Raji (cell line): ENCODE results near the gene MTMR4.
A peak's percentile ranks its signal among the peaks of the same experiment; 100 is the strongest.

Source experiments
- POLR2A ChIP-seq: IDR thresholded peaks from 2 replicates; pipeline ENCODE4 v1.6.1; 2011; ENCODE audit warnings: low read depth, low read length, control low read depth; ENCODE audit not compliant: insufficient read depth

MTMR4 gene

GRCh38 chr17:58531122-58531521 is 16.7 kb upstream of the MTMR4 start:
- no peak for TF ChIP-seq POLR2A

- TF ChIP-seq POLR2A = no peak
Measured at GRCh38 chr17:58530655-58531054, 16.2 kb upstream of the MTMR4 start.

DNA sequence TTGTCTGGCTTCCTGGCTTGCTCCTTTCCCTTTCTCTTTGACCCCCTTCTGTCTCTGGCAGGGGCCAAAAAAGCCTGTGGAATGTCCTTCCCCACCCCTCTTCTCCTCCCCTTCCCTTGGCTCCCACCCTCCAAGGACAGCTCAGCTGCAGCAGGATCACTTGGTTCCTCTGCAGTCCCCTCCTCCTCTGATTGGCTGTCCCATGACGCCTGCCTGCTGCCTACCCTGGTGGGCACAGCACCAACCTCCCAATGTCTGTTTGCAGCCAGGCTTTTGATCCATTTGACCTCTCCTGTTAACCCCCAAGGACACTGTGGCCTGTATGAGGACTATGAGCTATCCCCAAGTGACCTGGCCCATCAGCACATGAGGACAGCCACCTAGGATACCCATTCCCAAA is 14.8 kb upstream of the MTMR4 start:
- TF ChIP-seq POLR2A = no peak

GRCh38 chr17:58528443-58528842 is 14.0 kb upstream of the MTMR4 start:
- no peak for TF ChIP-seq POLR2A

GRCh38 chr17:58527949-58528348 is 13.5 kb upstream of the MTMR4 start:
- TF ChIP-seq POLR2A = no peak

DNA sequence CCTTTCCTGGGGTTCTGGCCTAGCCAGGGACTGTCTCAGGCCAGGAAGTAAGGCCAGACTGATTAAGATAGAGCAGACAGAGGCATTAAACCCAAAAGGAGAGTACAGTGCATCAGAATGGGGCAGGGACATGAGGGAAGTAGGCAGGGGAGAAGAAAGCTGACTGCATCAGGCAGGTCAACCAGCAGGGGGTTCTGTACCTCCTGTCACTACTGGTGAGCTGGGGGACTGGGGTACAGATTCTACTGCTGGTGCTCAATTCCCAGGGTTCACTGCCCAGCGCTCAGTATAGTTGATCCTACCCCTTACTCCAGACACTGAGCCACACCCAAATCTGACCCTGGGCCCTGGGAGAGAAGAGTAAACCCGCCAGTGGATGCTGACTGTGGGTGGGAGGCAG is 12.9 kb upstream of the MTMR4 start:
- TF ChIP-seq POLR2A = no peak

- TF ChIP-seq POLR2A = no peak
Measured at GRCh38 chr17:58525239-58525638, 10.8 kb upstream of the MTMR4 start.

DNA sequence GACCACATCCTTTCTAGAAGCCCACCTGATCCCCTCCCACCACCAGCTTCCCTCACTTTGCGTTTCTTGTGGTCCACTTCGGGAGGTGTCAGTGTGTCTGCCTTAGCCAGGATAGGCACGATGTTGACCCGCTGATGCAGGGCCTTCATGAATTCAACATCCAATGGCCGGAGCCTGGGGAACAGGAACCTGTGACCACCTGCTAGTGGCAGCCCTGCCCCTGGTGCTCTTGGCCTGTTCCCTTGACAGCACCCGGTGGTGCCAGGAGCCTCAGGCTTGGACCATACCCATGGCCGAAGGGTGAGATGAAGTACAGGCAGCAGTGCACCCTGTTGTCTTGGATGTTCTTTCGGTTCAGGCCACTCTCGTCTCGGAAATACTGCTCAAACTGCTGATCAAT is 7.2 kb upstream of the MTMR4 start:
- TF ChIP-seq POLR2A = no peak

DNA sequence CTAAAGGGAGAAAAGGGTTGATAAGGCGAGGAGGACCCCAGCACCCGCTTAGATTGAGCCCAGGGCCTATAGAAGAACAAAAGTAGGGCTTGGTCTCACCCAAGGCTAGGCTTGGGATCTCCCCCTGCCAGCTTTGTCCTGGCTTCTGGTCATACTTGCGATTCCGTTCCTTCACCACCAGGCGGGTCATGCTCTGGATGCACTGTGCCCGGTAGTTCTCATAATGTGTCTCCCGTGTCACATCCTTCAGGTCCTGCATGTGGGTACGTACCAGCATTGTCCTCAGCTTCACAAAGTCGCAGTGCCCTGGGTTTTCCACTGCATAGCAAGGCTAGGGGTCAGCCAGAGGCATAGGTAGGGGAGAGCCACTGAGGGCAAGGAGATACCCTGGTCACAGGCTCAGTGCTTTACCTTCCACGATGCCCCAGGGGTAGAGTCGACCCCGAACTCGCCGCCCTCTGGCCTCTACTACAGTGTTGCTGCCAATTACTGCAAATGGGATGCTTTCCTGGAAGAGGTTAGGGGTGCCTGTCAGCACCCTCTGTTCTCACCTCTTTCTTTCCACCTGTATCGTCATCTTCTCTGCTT is 6.5 kb upstream of the MTMR4 start:
- no peak for TF ChIP-seq POLR2A

DNA sequence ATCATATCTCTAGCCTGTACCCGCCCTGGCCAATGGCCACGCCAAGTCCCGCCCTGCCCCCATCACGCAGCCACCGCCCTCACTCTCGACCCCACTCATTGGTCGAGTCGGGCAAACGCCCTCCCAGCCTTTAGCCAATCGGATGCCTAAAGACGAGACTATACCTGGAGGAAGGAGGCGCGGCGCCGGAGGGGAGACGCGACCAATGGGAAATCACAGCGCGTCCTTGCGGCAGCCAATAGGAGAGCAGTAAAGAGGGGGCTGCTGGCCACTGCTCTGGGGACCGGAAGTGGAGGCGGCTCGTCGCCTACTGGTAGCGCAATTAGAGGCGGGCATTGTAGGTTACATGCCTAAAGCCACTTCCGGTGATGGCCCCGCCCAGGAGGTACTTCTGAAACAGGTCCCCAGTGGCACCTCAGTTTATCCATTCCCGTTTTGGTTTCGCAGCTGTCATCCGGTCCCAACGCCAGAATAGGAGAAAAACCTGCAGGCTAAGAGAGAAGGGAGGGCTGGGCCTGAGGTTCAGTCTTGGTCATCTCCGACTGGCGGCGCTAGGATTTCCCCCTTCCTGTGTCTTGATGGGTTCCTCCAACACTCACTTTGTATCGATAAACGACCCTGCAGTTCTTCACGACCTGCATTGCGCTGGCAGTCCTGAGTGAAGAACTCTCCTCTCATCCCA is 3.6 kb upstream of the MTMR4 start:
- peak; percentile 36 for TF ChIP-seq POLR2A

GRCh38 chr17:58517378-58517927 is 3.0 kb upstream of the MTMR4 start:
- peak; percentile 74 for TF ChIP-seq POLR2A

DNA sequence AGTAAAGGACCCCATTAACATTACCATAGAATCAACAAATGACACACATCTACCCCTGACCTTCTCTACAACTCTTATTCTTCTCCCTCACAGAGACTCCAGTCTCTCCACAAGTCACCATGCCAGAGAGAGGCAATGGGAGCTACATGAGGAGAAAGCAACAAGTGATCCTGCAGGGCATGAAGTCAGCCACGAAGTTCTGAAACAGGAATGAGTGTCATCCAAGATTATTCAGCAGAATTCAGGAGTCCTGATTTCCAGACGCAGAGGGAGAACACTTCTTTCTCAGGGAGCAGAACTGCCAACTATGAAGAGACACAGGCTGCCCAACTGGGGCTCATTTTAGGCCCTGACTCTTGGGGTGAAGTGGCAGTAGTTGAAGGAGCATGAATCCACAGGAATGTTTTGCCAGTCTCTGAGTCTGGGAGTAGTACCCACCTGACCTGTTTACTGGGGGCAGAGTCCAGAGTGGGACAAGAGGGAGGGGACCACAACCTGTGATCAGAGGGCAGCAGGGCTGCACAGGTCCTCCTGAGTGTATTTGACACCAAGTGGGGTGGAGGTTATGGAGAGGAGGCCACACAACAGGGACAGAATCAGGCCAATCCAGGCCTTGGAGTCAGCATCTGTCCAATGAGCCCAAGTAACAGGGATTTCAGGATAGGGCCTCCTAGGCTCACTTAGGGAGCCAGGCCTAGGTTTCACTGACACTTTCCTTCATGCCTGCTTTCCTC is 2.4 kb upstream of the MTMR4 start:
- no peak for TF ChIP-seq POLR2A

DNA sequence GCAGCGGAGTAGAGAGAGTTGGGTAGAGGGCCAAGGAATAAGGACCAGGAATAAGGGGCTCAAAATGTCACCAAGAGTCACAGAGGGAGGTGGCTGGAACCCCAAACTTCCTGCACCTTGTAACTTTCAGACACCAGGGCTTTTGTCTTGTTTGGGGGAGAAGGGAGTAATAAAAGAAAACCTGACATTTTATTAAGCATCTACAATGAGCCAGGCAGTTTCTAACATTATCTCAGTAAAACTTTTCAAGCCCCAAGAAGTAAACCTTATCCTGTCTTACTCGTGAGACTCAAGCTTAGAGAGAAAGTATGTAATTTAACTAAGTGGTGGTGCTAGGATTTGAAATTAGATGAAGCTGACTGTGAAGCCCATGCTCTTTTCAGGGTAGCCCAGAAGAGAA is 848 bp upstream of the MTMR4 start:
- TF ChIP-seq POLR2A = no peak

DNA sequence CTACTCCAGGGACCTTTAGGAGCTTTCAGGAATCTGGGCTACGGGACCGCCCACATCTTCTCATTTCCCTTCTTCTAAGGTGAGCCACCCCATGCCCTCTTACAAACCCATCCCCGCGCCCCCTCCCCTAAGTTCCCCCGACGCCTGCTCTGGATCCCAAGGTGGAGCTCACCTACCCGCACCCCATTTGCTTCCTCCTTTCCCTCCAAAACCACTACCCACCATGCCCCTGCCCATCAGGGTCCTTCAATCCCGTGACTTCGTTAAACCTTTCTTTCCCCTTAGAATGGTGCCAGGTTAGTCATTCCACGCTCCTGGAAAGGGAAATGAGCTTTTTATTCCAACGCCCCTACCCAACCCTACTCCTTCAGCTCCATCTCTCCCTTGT is 326 bp upstream of the MTMR4 start:
- TF ChIP-seq POLR2A = no peak

DNA sequence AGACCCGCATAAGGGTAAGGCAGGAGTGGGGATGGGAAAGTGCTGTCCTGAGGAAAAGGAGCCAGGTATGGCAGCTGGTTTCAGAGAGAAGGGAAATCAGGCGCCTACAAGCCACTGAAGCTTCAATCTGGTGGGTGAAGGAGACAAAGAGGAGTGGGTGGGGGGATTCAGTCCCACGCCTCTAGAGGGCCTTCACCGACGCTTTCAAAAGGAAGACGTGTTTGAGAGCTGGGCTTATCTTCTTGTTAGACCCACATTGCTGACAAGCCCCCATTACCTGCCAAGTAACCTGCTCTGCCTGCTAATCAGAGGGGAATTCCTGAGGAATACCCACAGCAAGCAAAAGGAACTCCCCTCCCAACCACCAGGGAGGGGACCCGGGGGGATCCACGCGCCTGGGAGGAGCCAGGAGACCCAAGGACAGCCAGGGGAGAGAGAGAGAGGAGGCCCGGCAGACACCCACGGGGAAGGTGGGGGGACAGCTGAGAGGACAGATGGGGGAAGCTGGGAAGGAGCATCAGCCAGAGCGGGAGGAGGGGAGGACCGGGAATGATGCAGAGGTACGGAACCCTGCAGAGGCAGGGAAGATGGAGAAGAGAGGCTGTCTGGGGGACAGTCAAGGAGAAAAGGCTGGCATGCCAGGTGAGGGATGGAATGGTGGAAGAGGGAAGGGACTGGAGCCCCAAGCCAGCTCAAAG is 1.0 kb downstream of the MTMR4 start:
- no peak for TF ChIP-seq POLR2A

GRCh38 chr17:58510075-58510474 is 4.4 kb downstream of the MTMR4 start:
- no peak for TF ChIP-seq POLR2A
